Inferior parietal cortex (tissue), 1 donor: ENCODE results near the gene PTPRN2.

Experiments used
- DNase-seq: peaks from one replicate; pipeline ENCODE4 v3.0.0-alpha.2; 2016; ENCODE audit errors: extremely low spot score

Gene PTPRN2

GRCh38 chr7:157869793-157870192 lies 717.8 kb downstream of the PTPRN2 start:
- DNase-seq: no peak

GRCh38 chr7:157867685-157868305 lies 719.8 kb downstream of the PTPRN2 start:
- no peak for DNase-seq

- DNase-seq: no peak
Observed at GRCh38 chr7:157866336-157866924, 721.2 kb downstream of the PTPRN2 start.

GRCh38 chr7:157865351-157866165 lies 722.1 kb downstream of the PTPRN2 start:
- no peak for DNase-seq

GRCh38 chr7:157864911-157865310 lies 722.7 kb downstream of the PTPRN2 start:
- no peak for DNase-seq

- DNase-seq: no peak
Observed at GRCh38 chr7:157863906-157864810, 723.5 kb downstream of the PTPRN2 start.

- no peak for DNase-seq
Observed at GRCh38 chr7:157863176-157863575, 724.4 kb downstream of the PTPRN2 start.

GRCh38 chr7:157862731-157863130 lies 724.9 kb downstream of the PTPRN2 start:
- no peak for DNase-seq

- DNase-seq: no peak
Observed at GRCh38 chr7:157861551-157861950, 726.1 kb downstream of the PTPRN2 start.

- DNase-seq: no peak
Observed at GRCh38 chr7:157861031-157861491, 726.6 kb downstream of the PTPRN2 start.

GRCh38 chr7:157860406-157860805 lies 727.2 kb downstream of the PTPRN2 start:
- no peak for DNase-seq

GRCh38 chr7:157859915-157860314 lies 727.7 kb downstream of the PTPRN2 start:
- DNase-seq: no peak

GRCh38 chr7:157857578-157858075 lies 730.0 kb downstream of the PTPRN2 start:
- DNase-seq: no peak

- no peak for DNase-seq
Observed at GRCh38 chr7:157856873-157857577, 730.6 kb downstream of the PTPRN2 start.

- DNase-seq: no peak
Observed at GRCh38 chr7:157855452-157856213, 732.0 kb downstream of the PTPRN2 start.

GRCh38 chr7:157855016-157855415 lies 732.6 kb downstream of the PTPRN2 start:
- no peak for DNase-seq

GRCh38 chr7:157854066-157854891 lies 733.3 kb downstream of the PTPRN2 start:
- DNase-seq: no peak

- DNase-seq: no peak
Observed at GRCh38 chr7:157853789-157854065, 733.9 kb downstream of the PTPRN2 start.

- DNase-seq: no peak
Observed at GRCh38 chr7:157853076-157853788, 734.4 kb downstream of the PTPRN2 start.
